GOT3 (cell line): ENCODE results near the gene PAPOLB.
A peak's percentile ranks its signal among the peaks of the same experiment; 100 is the strongest.
"Not testable (repeated sequence)": the region's sequence is repeated elsewhere in the genome, so short reads cannot be mapped to it uniquely, and the experiment has no call there.

Experiments used
- DNase-seq: peaks from one replicate; lab custom pipeline; 2025; ENCODE audit warnings: mixed read lengths; lab: John Stamatoyannopoulos, UW

Gene PAPOLB

DNA sequence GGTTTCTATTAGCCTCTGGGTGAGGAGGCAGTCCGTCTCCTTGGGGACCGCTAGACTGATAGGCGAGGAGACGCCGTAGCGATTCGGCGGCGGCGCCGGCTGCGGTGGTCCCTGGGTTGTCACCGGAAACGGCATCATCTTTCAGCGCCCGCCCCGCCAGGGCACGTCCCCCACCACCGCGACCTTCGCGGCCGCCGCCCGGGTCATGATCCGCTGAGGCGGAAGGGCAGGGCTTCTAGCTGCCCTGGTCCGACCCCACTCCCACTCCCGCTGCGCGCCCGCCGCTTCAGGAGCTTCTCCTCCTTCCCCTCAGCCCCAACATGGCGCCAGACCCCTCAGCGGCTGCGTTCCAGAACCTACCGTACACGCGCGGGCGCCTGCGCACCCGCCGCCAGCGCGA lies at the start of gene PAPOLB:
Gene PAPOLB (minus strand): TSS at position 358 of the 400 bp plus-strand sequence. CDS start 220 bp downstream, at position 138.
- no peak for DNase-seq

DNA sequence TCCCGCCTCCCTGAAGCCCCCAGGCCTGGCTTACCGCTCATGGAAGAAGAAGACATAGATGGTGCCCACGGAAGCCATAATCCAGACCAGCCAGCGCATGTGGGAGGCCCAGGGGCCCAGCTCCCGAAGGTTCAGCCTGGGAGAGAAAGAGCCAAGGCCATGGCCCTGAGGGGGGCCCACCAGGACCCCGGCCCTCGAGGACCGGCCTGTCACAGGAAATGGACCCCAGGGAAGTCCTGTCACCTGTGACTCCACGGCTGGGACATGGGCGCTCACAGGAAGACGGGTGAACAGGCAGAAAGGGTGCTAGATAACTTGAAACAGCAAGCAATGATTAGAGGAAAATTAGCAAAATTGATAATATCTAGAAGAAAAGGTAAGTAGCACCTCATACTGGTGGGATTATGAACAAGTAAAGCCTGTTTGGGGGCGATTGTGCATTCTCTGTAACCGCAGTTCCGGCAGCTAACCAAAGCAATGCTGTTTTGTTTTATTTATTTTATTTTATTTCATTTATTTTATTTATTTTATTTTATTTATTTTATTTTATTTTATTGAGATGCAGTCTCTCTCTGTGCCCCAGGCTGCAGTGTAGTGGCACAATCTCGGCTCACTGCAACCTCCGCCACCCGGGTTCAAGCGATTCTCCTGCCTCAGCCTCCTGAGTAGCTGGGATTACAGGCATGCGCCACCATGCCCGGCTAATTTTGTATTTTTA lies 49.4 kb upstream of the PAPOLB start:
- DNase-seq: no peak

DNA sequence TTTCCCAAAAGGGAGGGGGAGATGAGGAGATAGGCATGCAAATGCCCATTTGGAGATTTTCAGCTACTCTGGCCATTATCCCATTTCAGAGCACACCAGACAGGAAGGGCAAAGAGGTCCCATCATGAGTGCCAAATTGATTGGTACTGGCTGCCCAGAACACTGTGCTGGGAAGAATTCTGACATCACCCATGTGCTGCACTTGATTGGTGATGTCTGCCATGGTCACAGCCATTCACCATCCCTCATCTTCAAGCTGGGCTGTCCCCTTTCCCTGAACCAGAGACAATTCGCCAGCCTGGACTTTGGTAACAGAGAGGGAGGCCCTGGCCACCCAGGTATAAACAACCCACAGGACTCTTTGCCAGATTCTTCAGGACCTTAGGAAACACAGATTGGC lies 44.9 kb upstream of the PAPOLB start:
- DNase-seq: no peak

DNA sequence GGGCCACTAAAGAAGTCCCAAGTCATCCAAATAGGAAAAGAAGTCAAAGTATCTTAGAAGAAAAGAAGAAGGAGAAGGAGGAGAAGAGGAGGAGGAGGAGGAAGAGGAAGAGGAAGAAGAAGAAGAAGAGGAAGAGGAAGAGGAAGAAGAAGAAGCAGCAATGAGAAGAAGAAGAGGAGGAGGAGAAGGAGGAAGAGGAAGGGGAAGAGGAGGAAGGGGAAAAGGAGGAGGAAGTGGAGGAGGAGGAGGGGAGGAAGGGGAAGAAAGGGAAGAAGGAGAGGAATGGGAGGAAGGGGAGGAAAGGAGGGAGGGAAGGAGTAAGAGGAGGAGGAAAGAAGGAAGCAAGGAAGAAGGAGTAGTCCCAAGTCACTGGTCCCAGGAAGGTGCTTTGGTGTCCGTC lies 43.3 kb upstream of the PAPOLB start:
- DNase-seq: no peak

DNA sequence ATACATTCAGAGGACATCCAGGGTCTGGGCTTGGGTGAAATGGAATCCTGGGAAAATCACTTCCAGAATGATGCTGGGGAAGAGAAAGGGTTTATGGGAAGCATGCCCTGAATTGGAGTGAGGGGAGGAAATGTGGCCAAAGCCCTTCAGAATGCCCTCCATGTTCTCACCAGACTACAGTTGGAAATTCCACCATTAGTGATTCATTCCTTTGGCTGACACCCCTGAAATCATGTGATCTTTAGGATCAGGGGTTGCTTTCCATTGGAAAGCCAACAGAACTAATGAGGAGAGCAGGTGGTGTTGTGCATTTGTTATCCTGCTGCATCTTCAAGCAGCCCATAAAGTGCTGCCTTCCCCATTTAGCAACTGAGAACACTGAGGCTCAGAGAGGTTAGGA lies 42.5 kb upstream of the PAPOLB start:
- no peak for DNase-seq

DNA sequence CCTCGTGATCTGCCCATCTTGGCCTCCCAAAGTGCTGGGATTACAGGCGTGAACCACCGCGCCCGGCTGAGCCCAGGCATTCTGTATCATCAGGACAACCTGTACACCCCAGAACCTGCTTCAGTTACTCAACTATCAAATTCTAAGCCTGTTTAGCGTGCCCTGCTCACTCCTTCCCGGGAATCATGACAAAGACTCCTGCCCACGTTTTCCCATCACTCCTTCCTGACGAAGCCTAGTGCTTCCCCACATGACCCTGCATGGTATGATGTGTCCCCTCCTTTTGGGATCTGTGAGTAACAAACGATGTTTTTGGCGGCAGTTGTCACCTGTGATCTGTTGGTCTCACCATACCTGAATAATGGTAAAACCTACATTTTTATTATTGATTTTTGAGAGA lies 33.9 kb upstream of the PAPOLB start:
- no peak for DNase-seq

DNA sequence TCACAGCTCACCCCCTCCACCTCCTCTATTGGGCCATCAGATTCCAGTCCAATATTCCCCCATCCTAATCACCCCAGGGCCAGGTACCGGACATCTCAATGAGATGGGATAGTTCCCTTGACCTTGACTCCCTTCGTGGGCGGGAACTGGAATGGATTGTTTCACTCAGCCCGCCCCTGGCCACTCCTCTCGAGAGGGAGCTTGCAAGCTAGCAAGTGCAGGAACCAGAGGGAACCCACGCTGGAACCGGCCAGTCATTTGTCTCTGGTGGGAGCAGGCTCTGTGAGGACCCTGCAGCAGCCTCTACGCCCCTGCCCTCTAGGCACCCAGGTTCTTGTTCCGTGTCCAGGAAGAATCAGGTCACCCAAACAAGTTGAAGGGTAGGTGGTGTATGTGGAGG lies 32.7 kb upstream of the PAPOLB start:
- DNase-seq: no peak

DNA sequence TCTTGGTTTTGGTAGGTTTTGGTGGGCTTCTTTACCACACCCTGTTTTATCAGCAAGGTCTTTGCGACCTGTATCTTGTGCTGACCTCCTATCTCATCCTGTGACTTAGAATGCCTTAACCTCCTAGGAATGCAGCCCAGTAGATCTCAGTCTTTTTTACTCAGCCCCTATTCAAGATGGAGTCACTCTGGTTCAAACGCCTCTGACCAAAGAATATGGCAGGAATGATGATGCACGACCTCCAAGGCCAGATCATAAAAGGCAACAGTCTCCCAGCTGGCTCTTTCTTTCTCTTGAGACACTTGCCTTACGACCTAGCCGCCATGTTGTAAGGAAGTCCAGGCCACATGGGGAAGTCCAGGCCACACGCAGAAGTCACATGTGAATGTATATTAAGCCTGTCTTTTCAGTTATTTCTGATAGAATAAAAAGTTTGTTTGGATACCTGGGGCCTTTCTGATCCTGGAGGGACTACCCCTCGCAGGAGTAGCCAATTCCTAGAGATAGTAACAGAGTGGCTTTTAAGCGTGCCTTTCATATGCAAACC lies 32.2 kb upstream of the PAPOLB start:
- no peak for DNase-seq

DNA sequence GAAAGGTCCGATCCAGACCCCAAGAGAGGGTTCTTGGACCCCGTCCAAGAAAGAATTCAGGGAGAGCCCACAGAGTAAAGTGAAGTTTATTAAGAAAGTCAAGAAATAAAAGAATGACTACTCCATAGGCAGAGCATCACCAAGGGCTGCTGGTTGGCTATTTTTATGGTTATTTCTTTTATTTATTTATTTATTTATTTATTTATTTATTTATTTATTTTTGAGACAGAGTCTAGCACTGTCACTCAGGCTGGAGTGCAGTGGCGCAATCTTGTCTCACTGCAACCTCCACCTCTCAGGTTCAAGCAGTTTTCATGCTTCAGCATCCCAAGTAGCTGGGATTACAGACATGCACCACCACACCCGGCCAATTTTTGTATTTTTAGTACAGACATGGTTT lies 31.4 kb upstream of the PAPOLB start:
- not testable (repeated sequence) for DNase-seq

DNA sequence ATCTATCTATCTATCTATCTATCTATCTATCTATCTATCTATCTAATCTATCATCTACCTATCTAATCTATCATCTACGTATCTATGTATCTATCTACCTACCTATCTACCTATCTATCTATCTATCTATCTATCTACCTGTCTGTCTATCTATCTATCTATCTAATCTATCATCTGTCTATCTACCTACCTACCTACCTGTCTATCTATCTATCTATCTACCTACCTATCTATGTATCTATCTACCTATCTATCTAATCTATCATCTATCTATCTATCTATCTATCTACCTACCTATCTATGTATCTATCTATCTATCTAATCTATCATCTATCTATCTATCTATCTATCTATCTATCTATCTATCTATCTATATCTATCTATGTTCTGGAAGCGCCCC lies 29.7 kb upstream of the PAPOLB start:
- not testable (repeated sequence) for DNase-seq

DNA sequence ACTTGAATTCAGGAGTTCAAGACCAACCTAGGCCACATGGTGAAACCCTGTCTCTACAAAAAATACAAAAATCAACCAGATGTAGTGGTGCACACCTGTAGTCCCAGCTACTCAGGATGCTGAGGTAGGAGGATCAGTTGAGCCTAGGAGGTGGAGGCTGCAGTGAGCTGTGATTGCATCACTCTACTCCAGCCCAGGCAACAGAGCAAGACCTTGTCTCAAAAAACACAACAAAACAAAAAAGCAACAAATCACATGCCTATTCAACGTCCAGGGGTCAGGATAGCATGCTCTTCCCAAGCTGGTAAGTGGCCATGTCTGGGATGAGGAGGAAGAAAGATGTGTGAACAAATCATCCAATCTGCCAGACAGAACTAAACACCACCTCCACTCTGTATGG lies 27.9 kb upstream of the PAPOLB start:
- no peak for DNase-seq

DNA sequence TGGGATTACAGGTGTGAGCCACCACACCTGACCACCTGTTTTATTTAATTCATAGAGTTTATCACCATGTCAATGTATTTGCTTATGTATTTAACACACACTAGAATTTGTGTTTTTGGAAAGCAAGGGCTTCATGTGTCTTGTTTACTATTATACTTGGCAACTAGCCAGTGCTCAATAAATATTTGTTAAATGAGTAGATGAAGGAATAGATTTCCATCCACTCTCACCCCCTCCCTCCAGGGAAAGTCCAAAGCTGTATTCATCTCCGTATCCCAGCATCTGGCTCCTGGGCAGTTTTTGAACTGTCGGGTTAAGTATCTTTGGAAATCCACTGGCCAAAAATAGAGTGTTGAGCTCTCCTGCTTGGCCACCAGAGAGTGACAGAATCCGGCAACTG lies 26.3 kb upstream of the PAPOLB start:
- no peak for DNase-seq

DNA sequence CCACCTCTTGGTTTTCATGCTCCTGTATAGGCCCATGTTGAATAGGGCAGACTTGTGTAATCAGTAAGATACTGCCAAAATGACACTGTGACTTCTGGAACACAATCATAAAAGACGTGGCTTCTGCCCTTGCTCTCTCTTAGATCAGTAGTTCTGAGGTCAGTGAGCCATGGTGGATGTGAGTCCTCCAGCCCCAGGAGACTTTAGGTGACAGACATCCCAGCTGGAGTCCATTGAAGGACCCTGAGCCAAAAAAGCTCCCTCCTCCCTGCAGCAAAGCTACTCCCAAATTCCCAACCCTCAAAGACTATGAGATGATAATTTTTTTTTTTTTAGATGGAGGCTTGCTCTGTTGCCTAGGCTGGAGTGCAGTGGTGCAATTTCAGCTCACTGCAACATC lies 24.8 kb upstream of the PAPOLB start:
- no peak for DNase-seq

DNA sequence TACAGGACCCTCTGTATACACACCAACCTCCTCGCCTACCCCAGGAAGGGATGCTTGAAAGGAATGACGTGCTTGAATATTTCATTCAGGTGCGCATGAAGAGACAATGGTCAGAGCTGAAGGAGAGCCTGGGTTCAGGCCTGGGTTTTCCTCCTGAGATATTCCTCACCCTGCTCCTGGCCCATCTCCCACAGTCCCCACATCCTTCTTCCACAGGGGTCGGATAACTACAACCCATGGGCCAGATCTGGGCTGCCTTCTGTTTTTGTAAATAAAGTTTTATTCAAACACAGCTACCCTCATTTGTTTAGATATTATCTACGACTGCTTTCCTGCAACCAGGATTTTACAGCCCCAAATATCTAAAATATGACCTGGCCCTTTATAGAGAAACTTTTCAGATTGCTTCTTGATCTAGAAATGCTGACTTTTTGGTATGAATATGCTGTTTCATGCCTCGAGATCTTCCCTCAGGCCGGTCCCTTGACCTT lies 23.5 kb upstream of the PAPOLB start:
- no peak for DNase-seq

DNA sequence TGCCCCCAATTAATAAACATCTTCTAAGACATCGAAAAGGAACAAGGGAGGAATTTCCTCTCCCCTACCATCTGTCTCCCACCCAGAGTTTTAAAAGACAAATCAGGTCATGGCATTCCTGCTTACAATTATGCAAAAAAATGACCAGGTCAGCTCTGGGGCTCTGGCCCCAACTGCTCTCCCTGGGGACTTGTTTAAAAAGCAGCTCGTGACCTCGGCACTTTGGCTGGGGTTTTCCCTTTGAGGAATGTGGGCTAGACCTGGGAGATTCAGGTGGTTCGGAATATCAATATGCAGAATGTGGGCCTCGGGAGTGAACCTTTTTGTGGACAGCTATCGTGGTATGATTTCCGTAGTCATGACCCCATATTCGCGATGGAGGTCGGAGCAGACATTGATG lies 22.3 kb upstream of the PAPOLB start:
- no peak for DNase-seq

DNA sequence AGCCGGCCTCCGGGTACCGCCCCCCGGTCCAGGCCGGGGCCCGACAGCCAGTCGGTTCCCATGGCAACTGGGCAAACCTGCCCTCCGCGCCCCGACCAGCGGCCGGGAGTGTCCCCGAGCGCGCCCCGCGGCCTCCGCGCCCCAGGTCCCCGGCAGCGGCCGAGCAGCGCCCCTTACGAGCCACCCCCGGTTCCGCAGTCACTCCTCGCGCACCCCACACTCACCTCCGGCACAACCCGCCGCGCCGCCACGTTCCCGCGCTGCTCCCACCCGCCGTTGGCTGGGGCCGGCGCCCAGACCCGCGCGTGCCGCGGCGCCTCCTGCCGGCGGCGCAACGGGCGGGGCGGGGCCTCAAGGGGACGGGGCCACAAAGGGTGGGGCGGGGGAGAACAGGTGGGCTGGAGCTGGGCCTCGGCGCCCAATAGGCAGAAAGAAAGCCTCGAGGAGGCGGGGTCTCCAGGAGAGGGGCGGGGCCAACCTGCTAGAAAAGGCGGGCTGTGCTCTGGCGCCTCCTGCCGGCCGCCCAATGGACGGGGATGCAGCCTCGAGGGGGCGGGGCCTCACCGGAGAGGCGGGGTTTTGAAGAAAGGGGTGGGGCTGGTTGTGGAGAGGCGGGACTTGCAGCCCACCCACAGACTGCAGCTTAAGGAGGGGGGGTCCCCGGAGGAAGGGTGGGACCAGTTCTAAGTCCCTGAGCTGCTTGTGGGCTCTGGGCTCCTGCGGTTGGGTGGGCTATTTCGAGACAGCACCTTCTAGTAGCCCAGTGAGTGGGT lies 21.7 kb upstream of the PAPOLB start, which contains the start of gene RADIL:
Gene RADIL (minus strand): TSS at position 345 of the 773 bp plus-strand sequence. CDS start 5,577 bp downstream, outside the sequence.
- peak; percentile 47 for DNase-seq

DNA sequence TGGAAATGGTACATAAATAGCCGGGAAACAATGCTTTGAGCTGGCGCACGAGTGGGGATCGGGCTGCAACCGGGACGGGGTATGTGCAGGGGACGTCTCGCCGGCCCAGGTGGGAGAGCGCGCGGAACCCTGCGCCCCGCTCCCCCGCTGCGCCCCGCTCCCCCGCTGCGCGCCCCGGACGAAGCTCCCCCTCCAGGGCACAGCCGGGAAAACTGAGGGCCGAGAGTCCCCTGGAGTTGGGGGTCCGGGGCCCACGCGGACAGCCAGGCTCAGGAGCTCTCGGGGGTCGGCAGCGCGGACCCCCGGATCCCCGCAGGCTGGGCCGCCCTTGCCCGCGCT lies 21.2 kb upstream of the PAPOLB start:
- DNase-seq: no peak

DNA sequence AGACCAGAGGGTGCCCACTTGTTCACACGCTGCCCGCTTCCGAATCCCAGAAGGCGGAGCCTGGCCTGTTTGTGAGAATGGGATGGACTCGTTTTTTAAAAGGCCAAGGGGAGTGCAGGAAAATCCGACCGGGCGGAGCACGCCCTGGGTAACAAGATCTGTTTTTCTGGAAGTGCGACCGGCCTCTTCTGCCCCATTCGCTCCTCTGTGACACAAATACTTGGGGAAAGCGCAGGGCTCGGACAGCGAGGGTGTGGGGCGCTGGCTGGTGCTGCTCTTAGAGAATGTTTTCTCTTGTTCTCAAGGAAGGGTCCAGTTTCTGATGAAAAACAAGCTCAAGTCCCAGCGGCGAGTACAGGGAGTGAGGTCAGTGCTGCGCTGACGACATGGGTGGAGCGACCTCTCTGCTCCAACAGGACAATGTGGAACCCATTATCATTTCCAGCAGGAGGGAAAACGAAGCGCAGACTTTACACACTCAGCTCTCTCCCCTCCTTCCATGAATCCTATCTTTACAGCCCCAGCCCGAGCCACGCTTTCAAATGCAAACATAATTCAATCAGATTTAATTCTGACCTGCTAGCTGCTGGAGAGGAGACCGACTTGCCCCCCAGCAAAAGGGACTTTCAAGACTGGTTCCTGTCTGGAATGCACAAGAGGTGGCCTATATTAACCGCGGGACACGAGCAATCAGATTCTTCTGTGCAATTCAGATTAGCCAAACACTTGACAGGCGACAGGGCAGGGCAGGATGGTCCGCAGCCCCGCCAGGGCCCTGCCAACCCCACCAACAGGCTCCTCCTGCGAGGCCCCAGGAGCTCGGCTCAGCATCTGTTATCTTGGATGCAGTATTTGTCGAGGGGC lies 20.6 kb upstream of the PAPOLB start:
- no peak for DNase-seq

DNA sequence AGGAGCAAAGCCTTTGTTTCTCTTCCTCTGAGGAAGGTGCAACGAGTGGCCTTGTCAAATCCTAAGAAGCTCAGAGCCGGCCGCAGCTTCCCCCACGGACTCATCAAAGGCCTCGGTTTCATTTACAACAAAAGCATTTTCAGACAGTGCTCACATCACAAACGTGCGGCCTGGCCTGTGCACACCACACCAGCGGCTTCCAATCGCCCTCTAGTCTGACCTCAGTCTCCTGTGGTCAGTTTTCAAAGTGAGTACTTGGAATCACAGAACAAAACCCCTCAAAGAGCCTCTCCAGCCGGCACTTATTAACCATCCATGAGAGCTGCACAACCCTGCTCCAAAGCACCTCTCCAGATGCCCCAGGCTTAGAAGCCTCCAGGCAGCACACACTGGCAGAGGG lies 18.4 kb upstream of the PAPOLB start:
- DNase-seq: no peak

DNA sequence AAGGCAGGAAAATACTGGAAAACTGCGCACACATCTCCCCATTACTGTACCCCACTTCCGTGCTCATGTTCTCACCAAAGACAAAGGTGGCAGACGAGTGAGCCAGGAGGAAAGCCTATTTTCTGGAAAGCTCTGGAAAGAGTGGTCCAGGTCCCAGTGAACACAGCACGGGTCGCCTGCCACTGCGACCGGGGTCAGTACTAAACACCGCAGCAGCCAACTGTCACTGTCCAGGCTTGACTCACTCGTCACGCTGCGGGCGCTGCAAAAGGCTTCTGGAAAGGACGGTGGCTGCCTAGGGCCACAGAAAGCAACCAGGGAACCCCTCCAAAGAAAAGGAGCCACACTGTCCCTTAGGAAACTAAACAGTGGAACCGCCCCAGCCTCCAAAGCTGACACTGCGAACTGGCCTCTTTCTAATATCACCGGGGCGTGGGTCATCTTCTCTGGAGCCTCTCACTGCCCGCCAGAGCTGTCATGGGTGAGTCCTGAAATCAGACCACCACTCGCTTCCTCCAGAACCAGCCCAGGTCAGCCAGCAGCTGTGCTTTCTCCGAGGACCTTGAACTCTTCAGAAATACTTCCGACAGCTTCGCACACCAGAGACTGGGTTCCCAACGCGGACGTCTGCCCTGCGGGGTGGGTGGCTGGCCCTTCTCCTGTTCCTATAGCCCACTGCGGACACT lies 17.7 kb upstream of the PAPOLB start:
- DNase-seq: no peak
